ENCODE results near the gene ZC4H2.

Gene ZC4H2

DNA sequence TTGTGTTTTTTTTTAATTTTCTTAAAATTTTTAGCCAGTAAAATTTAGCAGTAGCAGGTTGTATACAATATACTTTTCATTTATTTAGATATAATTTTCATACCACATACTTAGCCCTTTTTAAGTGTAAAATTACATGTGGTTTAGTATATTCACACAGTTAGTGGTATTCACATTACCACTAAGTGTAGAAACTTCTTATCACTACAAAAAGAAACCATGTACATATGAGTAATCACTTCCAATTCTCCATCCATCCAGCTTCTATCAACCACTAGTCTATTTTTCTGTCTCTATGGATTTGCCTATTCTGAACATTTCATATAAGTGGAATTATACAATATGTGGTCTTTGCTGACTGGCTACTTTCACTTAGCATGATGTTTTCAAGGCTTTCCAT lies 109.0 kb downstream of the ZC4H2 start:
- no peak overlapping the region for H3K4me3 ChIP-seq (ENCODE audit: low read length)
- TF ChIP-seq ZNF274 (IDR thresholded peaks at IDR 0.05; ENCODE audit: low read depth, low read length), result no peak
